HT1080 (cell line): ENCODE results near the gene NOL6. TPM values are rescaled to one million over a fixed set of nuclear protein-coding genes. Genes with fewer than 3 reads are reported as not detected.
A peak's percentile ranks its signal among the peaks of the same experiment; 100 is the strongest.
"Not testable (repeated sequence)": the region's sequence is repeated elsewhere in the genome, so short reads cannot be mapped to it uniquely, and the experiment has no call there.

Source experiments
- DNase-seq: peaks from one replicate; pipeline ENCODE4 v3.0.0-alpha.2; 2015; ENCODE audit warnings: low read depth
- total RNA-seq: library from RNA; depleted of rRNA; stranded (reverse); fragments of >200 nt; shearing (Covaris generic); gene quantifications from 2 replicates; pipeline ENCODE4 v1.2.3, GENCODE V29; 2014

NOL6 gene
- total RNA-seq, 1 experiment from 2014 or later, result 110 TPM

GRCh38 chr9:33436445-33436844, 37.3 kb downstream of the NOL6 start:
- no peak for DNase-seq

GRCh38 chr9:33435821-33436277, 37.9 kb downstream of the NOL6 start:
- no peak for DNase-seq

- no peak for DNase-seq
Measured at GRCh38 chr9:33434317-33435105, 39.2 kb downstream of the NOL6 start.

- no peak for DNase-seq
Measured at GRCh38 chr9:33433871-33434270, 39.9 kb downstream of the NOL6 start.

GRCh38 chr9:33431420-33431819, 42.3 kb downstream of the NOL6 start:
- no peak for DNase-seq

- no peak for DNase-seq
Measured at GRCh38 chr9:33430942-33431341, 42.8 kb downstream of the NOL6 start.

- no peak for DNase-seq
Measured at GRCh38 chr9:33429256-33429985, 44.3 kb downstream of the NOL6 start.

- no peak for DNase-seq
Measured at GRCh38 chr9:33426843-33427293, 46.9 kb downstream of the NOL6 start.

GRCh38 chr9:33425128-33425533, 48.6 kb downstream of the NOL6 start:
- no peak for DNase-seq

GRCh38 chr9:33424492-33424891, 49.2 kb downstream of the NOL6 start:
- not testable (repeated sequence) for DNase-seq

GRCh38 chr9:33424043-33424442, 49.7 kb downstream of the NOL6 start:
- DNase-seq, result not testable (repeated sequence)

GRCh38 chr9:33419708-33420303, 53.9 kb downstream of the NOL6 start:
- no peak for DNase-seq

GRCh38 chr9:33418090-33418489, 55.6 kb downstream of the NOL6 start:
- no peak for DNase-seq

GRCh38 chr9:33416996-33417395, 56.7 kb downstream of the NOL6 start:
- DNase-seq, result no peak

GRCh38 chr9:33415501-33416038, 58.2 kb downstream of the NOL6 start:
- DNase-seq, result peak; percentile 27

- no peak for DNase-seq
Measured at GRCh38 chr9:33414889-33415500, 58.7 kb downstream of the NOL6 start.

- DNase-seq, result no peak
Measured at GRCh38 chr9:33414268-33414667, 59.5 kb downstream of the NOL6 start.
